HG03159 (cell line): Measurements from ENCODE around the gene ASTN2.

Experiments
- ATAC-seq: cut with Tn5 transposase; IDR thresholded peaks from one replicate; pipeline ENCODE4 v1.9.1; 2021; ENCODE audit warnings: mild to moderate bottlenecking, moderate library complexity; ENCODE audit not compliant: unreplicated experiment

ASTN2 gene

DNA sequence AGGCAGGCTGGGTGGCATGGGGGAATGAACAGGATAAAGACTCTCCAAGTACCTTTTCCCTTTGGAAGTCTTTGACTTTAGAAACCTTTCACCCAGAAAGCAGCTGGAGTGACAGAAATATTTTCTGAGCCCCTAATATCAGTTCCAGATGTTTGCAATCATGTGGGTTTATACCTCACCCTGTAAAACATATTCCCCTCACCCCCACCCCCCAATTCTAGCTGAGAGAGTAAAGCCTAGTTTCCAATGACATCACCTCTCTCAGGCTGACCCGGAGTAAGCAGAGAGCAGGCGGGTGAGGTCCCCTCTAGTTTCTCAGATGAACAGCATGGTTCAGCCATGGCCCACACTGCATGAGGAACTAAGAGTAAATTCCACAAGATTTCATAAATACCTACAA, 810.6 kb downstream of the ASTN2 start:
- ATAC-seq: no peak

DNA sequence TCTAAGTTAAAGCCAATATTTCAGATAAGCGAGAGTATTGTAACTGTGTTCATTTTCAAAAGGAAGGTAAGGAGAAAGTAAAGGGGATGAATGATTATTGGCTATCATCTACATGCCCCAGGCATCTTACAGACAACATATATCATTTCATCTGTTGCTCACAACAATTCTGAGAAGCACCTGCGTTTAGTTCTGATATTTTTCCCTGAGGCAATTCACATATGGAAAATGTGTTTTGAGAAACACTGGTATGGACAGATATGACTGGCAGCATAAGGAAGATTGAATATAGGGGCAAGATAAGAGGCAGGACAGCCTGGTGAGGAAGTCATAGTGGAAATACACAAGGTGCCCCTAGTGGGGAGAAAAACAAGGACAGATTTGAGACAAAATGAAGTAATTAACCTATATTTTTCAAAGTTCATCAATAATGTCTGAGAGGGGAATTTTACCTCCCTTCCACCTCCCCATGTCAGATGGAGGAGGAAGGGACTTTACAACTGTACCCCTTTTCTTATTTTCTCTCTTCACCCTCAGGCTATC, 815.4 kb downstream of the ASTN2 start:
- ATAC-seq: no peak

DNA sequence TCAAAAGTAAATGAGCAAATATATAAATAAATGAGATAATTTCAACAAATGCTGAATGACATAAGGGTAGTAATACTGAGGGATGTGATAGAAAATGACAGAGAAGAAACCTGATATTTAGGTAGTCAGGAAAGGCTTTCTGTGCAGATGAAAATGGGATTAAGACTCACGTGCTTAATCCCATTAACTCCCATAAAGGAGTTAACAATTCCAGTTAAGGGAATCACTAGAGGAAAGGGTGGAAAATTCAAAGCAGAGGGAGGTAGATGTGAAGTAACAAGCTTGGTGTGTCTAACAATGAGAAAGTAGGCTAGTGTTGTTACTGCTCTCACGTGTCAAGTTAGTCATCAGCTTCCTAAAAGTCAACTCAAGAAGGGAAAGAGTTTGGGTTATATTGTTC, 818.2 kb downstream of the ASTN2 start:
- ATAC-seq: no peak

- no peak for ATAC-seq
Measured at GRCh38 chr9:116594547-116594946, 820.3 kb downstream of the ASTN2 start.

- no peak for ATAC-seq
Measured at GRCh38 chr9:116592970-116593369, 821.9 kb downstream of the ASTN2 start.

DNA sequence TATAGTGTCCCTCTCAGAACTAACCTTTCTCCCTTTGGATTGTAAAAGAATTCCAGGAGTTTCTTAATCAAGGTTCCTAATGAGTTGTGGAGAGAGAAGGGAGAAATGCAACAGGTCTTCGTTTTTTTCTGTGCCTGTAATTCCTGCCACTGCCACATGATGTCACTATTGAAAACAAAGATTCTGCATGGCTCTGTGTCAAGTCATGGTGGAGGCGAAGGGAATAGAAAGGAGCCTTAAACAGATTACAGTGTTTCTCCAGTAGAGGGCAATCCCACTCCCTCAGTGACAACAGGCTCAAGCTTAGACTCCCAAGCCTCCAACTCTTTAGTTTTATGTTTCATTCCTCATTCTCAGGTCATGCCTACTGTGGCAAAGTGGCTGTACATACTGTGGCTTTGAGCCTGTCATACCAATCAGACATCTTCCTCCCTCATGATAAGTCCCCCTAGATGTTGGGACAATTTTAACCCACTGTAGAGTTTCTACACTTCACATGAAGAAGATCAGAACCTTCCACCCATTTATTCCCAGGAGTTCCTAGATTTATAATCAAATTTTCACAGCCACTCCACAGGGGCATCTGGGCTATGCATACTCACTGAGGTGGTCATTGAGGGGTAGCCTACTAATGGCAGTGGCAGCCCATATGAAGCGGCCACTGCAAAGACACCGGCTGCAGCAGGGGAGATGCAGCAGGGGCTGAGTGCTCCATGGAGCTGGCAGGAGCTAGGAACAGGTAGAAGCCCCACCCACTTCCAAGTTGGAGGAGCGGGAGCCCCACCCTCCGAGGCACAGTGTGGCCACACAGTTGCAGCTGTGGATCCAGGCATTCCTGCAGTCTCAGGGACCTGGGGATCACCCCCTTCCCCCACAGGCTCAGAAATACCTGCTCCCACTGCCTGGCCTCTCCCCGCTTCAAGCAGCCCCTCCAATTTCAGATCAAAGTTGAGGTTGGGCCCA, 825.2 kb downstream of the ASTN2 start:
- peak; percentile 86 for ATAC-seq

DNA sequence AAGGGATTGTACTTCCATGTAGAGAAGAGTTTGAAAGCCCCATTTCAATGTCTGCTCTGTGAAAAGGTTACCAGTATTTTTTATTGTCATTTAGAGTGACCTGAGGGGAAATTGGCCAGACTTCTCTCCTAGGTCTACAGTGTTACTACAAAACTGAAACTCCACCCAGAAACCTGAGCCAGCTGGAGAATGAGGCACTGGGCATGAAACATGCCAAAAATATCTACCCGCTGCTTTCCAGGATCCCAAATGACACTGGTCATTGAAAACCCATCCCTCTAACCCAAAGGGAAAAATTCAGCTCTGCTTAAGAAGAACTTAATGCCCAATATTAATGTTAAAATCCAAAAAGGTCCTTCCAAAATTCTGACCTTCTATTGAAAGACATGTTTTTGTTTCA, 826.9 kb downstream of the ASTN2 start:
- ATAC-seq: no peak

DNA sequence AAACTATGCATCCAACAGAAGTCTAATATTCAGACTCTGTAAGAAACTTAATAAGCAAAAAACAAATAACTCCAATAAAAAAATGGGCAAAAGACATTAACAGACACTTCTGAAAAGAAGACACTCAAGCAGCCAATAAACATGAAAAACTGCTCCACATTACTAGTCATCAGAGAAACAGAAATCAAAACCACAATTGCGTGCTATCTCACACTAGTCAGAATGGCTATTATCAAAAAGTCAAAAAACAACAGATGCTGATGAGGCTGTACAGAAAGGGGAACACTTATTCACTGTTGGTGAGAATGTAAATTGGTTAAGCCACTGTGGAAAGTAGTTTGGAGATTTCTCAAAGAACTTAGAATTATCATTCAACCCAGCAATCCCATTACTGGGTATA, 829.0 kb downstream of the ASTN2 start:
- no peak for ATAC-seq

GRCh38 chr9:116585204-116585603, 829.7 kb downstream of the ASTN2 start:
- ATAC-seq: no peak

DNA sequence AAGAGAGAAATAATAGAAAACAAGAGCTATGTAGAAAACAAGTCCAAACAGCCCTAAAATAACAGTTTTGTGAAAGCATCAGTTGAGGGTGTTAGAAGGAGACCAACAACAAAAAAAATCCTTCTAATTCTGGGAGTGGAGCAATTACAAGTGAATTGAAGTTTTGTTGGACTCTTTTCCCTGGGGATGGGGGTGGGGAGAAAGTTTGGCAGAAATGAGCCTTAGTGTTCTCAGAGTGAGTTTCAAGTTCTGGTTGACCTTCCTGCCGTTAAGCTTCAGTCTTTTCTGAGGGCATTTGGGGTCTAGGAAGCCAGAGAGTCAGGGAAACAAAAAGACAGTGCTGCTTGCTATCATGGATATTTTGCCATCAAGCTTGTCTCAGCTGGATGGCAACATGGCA, 834.0 kb downstream of the ASTN2 start:
- ATAC-seq: no peak

DNA sequence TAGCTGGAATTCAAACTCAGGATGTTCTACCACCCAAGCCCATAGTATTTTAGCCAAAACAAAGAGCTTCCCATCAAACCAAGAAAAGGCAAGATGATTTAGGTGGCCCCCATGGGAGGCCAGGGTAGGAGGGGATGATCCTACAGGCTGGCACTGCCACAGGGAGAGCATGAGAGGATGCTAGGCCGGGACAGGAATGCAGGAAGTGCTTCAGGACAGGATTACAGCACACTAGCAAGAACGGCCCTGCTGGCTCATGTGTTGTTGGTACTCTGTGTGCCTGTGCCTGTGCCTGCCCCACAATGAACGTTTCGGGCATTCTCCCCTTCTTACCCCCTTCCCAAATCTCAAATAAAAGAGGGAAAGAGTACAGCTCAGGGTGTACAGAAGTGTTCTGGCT, 838.5 kb downstream of the ASTN2 start:
- ATAC-seq: no peak

- ATAC-seq: no peak
Measured at GRCh38 chr9:116574027-116574679, 840.7 kb downstream of the ASTN2 start.

DNA sequence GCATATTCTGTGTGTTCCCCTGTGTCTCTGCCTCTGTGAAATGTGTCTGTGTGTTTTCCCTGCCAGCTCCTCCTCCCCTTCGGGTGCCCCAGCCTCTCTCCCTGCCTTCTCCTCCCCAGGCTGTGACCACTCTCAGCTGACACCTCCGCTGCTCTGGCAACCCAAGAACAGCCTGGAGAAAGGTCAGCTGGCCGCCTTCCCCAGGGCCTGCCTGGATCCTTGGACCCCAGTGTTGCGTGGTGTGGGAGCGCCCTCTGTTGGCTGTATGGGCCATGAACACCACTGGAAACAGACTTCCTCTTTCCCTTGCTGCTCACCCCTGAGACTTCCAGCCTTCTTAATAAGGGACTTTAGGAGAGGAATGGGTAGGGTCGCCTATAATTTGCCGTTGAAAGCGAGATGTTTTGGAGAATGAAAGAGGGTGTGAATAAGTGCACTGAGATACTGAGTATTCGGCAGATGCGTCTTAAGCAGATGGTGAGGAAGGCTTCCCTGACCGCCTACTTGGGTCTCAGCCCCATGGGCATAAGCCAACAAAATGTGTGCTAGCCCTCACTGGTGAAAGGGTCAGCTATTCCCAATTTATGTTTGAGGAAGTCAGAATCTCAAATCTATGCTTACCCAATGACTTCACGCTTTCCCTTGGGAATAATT, 842.6 kb downstream of the ASTN2 start:
- ATAC-seq: peak; percentile 88

DNA sequence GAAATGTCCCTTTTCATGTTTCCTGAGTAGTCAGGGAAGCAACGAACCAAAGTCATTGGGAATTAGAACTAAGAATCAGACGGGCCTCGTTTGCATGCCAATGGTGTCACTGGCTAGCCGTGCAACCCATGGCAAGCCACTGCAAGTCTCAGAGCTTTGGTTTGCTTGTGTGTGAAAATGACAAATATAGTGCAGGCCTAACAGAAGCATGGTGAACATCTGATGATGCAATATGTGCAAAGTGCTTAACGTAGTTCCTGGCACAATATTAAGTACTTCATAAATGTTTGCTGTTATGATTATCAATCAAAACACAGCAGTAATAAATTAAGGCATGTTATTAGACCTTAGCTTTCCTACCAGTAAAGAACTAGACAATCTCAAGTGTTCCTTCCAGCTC, 845.7 kb downstream of the ASTN2 start:
- ATAC-seq: no peak

DNA sequence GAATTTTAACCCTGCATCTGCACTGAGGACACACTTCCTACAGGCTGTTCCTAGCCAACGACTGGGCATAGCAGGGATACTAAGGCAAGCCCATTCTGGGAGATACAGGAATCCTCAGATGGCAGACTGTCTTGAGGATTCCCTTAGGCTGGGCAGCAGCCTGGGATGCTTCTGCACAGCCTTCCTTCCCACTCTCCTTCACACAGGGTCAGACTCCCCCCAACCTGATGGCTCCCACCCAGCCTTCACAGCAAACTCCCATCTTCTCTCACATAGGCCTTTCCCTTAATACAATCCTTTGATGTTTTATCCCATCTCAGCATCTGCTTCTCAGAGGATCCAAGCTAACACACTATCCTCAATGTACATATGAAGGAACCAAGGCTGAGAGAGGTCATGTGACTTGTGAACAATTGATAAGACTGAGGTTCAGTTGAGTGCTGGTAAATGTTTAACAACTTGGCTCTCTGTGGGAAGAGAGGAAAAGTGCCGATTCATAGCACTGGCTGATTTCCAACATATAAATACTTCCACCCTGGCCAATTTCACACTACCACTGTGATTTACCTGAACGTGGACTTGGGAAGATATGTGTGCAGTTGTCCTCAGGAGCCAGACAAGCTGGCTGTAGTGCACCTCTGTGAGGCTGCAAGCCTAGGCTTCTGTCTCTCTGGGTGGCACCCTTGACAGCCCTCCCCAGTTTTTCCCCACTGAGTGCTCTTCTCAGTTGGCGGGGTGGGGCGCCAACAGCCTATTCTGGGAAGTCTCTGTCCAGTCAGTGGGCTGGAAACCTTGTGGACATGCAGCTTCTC, 848.0 kb downstream of the ASTN2 start:
- no peak for ATAC-seq

GRCh38 chr9:116565986-116566385, 848.9 kb downstream of the ASTN2 start:
- ATAC-seq: no peak

DNA sequence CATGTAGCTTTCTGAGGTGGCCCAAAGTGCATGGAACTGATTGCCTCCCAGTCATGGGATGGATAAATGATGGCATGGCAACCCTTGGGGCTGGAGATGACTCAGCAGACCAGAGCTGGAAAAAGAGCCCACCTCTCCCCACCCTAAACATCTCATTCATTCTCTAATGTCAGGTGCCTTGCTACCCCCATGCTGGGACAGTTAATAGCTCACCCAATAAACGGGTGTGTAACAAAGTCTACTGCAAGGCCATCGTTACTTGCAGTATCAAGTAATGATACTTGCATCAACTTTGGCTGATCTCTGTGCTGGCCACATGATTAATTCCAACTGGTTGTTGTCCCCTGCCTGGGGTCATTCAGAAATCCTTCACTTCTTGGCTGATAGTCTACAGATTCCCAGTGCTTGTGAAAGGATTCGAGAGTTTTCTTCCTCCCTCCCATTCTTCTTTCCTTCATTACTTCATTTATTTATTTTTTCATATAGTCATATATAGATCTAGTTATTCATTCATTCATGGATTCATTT, 850.5 kb downstream of the ASTN2 start:
- ATAC-seq: no peak

GRCh38 chr9:116558818-116559540, 855.9 kb downstream of the ASTN2 start:
- ATAC-seq: no peak

DNA sequence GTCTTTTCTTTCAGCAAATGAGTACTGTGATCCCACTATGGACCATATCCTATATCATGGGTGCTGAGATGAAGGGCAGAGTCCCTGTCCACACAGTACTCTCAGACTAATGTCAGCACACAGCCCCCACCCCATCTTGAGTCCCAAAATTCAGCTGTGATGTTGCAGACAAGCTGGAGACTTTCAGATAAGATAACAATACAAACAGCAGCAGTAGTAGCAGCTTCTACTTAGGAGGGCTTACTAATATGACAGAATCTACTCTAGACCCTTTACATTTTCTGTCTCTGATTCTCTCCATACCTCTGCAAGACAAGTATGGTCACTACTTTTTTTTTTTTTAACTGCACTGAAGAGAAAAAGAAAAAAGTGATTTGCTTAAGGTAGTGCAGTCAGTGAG, 856.8 kb downstream of the ASTN2 start:
- no peak for ATAC-seq
